Astrocyte of the spinal cord (primary cell): ENCODE measurements around the gene HSD3B2.
"Not testable (repeated sequence)": the region's sequence is repeated elsewhere in the genome, so short reads cannot be mapped to it uniquely, and the experiment has no call there.

Experiments used
- DNase-seq: peaks from one replicate; pipeline ENCODE4 v3.0.0; 2011; ENCODE audit warnings: low read depth, low spot score
- H3K4me3 ChIP-seq: 2 replicates; pipeline ENCODE4 v1.5.1; 2011; ENCODE audit warnings: low read depth, mild to moderate bottlenecking, low read length, moderate library complexity
- in situ Hi-C: cut with HindIII; loops from 2 replicates; pipeline ENCODE4 v1.10.0; 2017; ENCODE audit warnings: low sequenced_read_pairs
- TF ChIP-seq, protein P1 (sequence below): IDR thresholded peaks from 2 replicates; pipeline ENCODE4 v1.5.1; 2012; ENCODE audit warnings: low read depth, mild to moderate bottlenecking, low read length, inconsistent platforms

Gene HSD3B2

DNA sequence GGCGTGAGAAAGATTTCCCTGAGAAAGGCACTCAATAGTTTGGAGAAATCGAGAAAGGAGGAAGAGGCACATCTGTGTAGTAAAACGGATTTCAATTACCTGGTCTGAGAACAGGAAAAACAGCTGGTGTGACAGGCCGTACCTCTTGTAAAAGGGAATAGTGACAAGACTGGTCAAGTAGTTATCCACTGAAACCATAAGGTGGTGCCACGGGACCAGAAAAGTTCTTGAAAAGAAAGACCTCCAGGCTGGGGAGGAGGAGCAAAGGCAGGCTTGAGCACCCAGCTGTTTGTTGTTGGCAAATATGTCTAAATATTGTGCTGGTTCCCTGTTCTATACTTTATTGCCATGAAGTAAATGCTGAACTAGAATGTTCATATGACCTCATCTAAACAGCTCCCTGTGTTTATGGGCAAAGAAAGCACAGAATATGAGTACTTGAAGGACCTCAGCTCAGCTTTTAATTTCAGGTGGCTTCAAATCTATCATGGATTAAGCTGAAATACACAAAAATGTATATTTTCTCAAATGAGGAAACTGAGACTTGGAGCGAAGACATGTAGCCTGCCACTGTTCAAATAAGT lies 42.4 kb upstream of the HSD3B2 start:
- in situ Hi-C loops: no loop called here

DNA sequence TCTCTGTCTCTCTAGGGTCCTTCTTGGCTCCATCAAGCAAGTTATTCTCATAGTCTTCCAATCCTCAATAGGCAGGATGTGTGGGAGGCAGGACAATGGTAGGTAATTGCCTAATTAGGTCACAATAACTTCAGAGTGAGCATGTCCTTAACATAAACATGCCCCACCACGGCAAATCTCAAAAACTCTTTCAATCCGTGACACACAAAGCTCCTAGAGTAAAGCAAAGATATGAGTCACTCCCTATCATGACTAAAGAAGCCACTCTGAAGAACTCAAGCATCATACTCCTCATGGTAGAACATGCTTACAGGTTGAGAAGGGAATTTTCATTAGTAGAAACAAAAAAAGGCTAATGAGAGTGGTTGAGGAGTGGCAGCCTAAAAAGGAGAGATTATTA lies 41.5 kb upstream of the HSD3B2 start:
- peak; percentile 7 for DNase-seq
- in situ Hi-C loops: no loop called here

More for the DNA sequence above, 42.4 kb upstream of the HSD3B2 start:
- TF ChIP-seq, protein P1, sequence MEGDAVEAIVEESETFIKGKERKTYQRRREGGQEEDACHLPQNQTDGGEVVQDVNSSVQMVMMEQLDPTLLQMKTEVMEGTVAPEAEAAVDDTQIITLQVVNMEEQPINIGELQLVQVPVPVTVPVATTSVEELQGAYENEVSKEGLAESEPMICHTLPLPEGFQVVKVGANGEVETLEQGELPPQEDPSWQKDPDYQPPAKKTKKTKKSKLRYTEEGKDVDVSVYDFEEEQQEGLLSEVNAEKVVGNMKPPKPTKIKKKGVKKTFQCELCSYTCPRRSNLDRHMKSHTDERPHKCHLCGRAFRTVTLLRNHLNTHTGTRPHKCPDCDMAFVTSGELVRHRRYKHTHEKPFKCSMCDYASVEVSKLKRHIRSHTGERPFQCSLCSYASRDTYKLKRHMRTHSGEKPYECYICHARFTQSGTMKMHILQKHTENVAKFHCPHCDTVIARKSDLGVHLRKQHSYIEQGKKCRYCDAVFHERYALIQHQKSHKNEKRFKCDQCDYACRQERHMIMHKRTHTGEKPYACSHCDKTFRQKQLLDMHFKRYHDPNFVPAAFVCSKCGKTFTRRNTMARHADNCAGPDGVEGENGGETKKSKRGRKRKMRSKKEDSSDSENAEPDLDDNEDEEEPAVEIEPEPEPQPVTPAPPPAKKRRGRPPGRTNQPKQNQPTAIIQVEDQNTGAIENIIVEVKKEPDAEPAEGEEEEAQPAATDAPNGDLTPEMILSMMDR: peak; percentile 10
- no peak overlapping the region for H3K4me3 ChIP-seq
- no peak for DNase-seq

GRCh38 chr1:119374208-119374874 lies 40.6 kb upstream of the HSD3B2 start:
- DNase-seq: no peak
- in situ Hi-C loops: no loop called here
- TF ChIP-seq, protein P1: no peak
- H3K4me3 ChIP-seq: no peak overlapping the region

More for the DNA sequence above, 41.5 kb upstream of the HSD3B2 start:
- TF ChIP-seq, protein P1: no peak
- H3K4me3 ChIP-seq: no peak overlapping the region

DNA sequence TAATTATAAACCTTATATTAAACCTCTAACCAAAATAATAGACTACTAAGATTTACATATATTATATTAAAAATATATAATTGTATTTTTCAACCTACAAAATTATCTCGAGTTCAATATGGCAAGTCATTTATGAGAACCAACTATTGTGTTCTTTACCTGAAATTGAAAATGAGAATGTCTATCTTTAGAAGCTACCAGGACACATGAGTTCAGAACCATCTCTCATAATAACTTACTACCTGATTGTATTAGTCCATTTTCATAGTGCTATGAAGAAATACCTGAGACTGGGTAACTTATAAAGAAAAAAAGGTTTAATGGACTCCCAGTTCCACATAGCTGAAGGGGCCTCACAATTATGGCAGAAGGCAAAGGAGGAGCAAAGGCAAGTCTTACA lies 39.6 kb upstream of the HSD3B2 start:
- in situ Hi-C loops: no loop called here
- TF ChIP-seq, protein P1: no peak
- no peak overlapping the region for H3K4me3 ChIP-seq
- DNase-seq: no peak

DNA sequence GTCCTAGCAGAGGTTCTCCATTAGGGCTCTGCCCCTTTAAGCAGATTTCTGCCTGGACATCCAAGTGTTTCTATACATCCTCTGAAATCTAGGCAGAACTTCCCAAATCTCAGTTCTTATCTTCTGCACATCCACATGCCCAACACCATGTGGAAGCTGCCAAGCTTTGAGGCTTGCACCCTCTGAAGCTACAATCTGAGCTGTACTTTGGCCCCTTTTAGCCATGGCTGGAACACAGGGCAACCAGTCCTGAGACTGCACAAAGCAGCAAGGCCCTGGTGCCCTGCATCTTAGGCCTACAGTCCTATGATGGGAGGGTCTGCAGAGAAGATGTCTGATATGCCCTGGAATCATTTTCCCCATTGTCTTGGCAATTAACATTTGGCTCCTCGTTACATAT lies 38.4 kb upstream of the HSD3B2 start:
- no peak for DNase-seq
- TF ChIP-seq, protein P1: no peak
- no peak overlapping the region for H3K4me3 ChIP-seq
- in situ Hi-C loops: no loop called here

DNA sequence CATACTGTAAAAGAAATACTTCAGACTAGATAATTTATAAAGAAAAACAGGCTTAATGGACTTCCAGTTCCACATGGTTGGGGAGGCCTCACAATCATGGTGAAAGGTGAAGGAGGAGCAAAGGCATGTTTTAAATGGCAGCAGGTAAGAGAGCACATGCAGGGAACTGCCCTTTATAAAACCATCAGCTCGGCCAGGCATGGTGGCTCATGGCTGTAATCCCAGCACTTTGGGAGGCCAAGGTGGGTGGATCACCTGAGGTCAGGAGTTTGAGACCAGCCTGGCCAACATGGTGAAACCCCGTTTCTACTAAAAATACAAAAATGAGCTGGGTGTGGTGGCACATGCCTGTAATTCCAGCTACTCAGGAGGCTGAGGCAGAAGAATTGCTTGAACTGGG lies 37.4 kb upstream of the HSD3B2 start:
- H3K4me3 ChIP-seq, DNase-seq, in situ Hi-C loops: not testable (repeated sequence)

DNA sequence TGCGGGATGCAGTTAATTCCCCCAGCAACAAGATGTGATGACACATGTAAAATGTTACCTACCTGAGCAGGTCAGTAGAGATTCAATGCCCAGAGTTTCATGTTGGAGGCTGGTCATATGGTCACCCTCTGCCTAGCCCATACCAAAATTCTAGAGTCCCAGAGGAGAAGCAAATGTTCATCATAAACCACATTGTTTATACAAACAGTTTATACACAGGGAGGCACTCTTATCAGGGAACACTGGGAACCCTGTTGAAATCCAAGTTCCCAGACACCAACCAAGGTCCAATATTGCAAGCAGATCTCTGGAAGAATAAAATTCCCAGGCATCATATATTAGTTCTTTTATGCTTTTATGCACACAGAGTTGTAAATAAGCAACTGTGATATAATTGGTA lies 35.8 kb upstream of the HSD3B2 start:
- TF ChIP-seq, protein P1: no peak
- in situ Hi-C loops: no loop called here
- no peak for DNase-seq
- H3K4me3 ChIP-seq: no peak overlapping the region
